MV-4-11 (cell line): ENCODE data around the gene ADCY1.
A peak's percentile ranks its signal among the peaks of the same experiment; 100 is the strongest.
"Not testable (repeated sequence)": the region's sequence is repeated elsewhere in the genome, so short reads cannot be mapped to it uniquely, and the experiment has no call there.

Source experiments
- DNase-seq: peaks from one replicate; lab custom pipeline; 2025; lab: John Stamatoyannopoulos, UW

ADCY1 gene

DNA sequence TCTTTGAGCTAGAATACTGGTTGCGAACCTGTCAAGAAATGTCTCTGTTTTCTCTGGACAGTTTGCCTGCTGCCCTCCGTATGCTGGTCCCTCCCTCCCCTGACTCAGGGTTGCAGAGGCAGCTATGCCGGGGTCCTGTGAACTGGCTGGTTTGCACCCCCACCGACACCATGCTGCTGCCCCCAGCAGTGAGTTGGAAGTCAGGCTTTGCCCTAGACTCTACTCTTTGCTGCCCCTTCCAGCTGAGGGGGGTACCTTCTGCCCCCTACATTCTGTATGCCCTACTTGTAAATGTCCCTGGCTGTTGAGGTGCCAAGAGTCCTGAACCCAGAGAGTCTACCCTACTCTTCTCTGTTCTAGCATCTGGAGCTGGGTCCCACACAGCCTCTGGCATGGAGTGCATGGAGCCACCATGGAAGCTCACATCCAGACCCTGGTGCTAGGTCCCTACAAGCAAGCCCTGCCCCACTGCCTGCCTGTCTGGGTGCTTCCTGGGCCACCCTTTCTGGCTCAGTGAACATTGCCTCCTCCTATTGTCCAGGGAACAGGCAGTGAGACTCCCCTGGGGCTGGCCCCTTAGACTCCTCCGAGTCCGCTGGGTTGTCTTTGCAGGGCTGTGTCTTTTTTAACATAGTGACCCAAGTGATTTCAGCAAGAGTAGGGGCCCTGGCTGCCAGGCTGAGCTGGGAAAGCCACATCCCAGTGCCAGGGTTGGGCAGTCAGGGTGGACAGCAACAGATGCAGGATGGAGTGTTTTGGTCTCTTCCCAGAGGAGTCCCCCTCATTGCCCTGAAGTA lies 138.9 kb downstream of the ADCY1 start:
- no peak for DNase-seq

DNA sequence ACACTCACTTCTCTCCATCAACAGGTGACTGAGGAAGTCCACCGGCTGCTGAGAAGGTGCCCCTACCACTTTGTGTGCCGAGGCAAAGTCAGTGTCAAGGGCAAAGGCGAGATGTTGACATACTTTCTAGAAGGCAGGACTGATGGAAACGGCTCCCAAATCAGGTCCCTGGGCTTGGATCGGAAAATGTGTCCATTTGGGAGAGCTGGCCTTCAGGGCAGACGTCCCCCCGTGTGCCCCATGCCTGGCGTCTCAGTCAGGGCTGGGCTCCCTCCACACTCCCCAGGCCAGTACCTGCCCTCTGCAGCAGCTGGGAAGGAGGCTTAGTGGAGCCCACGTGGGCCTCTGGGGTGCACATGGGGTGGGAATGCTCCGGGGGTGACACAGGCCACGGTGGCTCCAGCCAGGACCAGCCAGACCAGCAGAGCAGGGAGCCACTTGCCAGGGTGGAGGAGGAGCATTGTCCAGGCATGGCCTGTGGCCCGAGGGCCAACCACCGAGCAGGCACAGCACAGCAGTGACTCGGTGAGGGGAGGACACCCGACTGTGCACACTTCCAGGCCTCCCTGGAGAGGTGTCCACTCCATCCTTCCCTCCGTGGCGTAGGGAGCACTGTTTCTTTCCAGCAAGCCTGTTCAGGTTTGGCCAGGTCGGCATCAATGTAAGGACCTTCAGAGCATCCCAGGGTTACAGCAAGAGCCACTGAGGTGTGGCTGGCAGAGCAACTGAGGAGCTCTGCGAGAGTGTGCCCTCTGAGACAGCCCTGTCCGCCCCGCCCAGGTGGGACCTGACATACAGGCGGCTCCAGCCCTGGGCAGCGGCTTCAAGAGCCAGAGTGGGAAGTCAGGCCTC lies 139.7 kb downstream of the ADCY1 start:
- DNase-seq: no peak

DNA sequence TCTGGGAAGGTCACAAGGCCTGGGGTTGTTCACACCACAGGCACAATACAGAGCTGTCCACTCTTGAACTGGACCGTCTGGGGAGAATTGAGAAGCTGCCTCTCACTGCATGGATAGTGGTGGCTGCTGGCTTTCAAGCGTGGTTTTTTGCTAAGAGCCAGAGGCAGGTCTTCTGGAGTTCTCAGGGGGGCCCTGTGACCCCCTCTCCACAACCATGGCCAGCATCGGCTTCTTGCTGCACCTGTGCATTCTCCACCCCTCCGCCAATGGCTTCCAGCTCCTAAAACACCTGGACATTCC lies 140.3 kb downstream of the ADCY1 start:
- no peak for DNase-seq

DNA sequence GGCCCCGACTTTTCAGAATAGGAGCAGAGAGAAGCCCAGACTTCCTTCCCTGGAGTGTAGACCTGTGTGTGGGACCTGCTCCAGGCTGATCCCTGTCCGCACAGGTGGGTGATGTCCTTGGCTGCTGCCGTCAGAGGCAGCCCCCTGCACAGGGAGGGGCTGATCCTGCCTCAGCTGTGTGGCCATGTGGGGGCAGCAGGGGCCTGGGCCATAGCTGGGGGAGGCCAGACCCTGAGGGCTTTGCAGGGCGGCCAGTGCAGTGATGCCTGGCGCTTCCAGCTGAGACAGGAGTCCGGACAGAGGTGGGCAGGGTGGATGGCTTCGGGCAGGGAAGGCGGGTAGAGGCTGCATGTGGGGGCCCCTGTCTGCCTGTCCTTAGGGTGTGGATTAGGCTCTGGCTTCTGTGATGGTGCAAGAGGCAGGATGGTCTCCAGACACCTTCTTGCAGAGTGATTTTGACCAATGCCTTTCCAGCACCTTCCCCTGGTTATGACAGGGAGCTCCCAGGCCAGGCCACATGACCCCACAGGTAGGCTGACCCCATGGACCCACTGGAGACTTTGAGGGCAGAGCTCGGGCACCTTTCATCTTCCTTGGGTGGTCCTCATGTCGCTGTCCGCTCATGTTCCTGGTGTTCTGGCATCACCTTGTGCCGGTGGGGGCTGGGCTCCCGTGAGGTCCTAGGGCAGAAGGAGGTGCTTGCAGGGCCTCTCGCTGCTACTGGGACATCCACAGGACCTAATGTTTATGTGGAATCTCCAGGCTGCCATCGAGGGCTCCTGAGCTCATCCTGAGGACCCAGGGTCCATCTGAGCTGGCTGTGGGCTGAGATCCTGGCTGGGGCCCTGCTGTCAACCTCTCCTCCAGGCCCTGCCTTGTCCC lies 141.5 kb downstream of the ADCY1 start:
- DNase-seq: no peak

DNA sequence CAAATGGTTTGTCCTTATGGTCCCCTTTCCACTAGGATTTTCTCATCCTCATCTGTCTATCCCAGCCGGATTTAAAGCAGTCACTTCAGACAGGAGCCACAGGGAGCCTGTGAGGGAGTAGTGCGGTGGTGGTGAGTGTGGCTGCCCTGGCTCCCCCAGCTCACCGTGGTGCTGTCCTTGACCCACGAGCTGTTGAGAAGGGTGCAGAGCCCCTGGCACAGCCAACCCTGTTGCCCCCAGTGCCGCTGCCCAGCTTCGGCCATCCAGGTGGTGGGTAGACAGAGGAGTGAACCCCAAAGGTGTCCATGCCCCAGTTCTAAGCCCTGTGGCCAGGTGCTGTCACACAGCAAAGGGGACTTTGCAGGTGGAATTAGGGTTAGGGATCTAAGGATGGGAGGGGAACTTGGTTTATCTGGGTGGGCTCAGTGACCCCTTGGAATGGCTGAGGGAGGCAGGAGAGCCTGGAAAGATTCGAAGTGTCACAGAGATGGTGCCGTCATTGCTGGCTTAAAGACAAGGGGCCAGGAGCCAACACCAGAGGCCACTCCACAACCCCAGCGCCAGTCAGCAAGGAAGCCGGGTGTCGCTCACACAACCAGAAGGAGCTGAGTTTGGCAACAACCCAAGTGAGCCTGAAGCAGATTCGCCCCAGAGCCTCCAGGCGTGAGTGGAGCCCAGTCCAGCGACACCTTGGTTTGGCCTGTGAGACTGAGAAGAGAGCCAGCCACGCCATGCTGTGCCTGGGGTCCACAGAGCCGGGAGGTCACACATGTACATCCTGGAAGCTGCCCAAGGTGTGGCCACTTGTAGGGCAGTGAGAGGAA lies 142.4 kb downstream of the ADCY1 start:
- no peak for DNase-seq

DNA sequence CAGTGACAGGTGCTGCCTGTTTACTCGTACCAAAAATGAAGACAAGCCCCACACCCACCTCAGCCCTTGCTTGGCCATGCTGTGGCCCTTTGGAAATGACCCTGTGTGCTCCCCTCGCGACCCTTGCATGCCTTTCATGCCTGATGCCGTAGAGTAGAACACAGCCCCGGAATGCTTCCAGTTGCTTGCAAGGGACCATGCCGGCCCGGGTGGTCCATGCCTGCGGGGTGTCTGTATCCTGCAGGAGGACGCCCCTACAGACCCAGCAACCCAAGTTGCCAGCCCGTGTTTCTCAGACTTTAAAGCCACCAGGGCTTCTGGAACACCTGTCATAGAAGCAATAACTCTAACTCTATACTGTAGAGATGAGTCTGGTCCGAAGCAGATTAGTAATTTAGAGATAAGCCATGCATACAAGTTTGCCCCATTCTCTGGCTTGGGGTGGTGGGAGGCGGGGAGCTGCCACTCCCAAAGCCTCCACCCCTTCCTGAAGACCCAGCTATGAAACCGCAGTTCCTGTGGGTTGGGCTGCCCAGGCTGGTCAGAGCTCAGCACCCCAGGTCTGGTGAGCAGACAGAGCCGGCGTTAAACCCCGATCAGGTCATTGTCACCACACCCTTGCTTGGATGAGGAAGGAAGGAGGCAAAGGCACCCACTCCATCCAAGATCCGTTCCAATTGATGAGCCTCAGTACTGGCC lies 143.5 kb downstream of the ADCY1 start:
- DNase-seq: peak; percentile 48

DNA sequence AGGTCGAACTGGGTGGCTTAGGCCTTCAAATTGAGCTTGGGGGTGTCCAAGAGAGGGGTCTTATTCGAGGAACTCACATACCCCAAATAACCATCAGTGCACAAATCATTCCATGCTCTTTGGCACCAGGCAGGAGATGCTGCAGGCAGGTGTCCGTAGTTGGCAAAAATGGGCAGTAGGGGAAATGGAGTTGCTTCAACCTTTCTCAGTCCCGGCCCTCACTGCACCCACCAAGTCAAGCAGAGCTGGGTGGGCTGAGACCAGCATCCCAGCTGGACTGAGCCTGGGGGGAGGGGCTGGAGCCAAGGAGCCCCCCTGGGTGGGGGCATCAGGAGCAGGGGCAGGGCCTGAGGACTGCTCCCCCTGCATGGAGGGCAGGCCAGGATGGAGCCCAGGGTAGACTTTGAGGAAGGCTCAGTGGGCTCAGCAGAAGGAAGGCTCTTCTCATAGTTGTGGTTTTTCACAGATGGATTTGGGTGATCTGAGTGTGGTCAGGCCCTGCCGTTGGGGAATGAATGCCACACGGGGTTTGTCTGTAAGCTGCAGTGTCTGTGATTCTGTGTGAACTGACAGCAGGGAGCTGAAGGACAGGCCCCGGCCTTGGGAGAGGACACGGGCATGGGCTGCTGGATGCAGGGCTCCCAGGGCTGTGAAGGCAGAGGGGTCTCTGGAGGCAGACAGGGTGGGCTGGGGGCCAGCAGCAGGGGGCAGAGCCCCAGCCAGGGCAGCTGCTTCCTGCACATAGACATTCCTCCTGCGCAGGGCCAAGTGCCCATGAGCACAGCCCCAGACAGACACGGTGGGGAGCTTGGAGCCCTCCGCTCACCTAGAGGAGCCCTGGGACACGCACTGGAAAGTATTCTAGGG lies 144.5 kb downstream of the ADCY1 start:
- DNase-seq: peak; percentile 79

DNA sequence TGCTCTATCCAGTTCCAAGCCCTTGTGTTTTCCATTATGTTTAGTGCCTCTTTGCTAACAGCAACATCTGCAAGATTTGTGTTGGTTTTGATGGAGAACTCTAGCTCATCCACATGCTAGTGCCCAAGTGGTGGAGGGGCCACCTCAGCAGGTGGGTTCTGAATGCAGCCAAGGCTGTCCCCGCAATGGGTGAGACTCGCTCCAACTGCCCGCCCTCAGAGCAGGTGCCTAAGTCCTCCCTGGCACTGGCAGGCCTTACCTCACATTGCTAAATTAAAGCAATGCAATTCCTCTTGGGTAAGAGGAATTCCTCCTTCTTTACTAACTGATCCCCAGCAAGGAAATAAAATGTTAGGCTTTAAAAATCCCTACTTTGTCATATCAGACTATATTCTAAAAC lies 146.8 kb downstream of the ADCY1 start:
- no peak for DNase-seq

DNA sequence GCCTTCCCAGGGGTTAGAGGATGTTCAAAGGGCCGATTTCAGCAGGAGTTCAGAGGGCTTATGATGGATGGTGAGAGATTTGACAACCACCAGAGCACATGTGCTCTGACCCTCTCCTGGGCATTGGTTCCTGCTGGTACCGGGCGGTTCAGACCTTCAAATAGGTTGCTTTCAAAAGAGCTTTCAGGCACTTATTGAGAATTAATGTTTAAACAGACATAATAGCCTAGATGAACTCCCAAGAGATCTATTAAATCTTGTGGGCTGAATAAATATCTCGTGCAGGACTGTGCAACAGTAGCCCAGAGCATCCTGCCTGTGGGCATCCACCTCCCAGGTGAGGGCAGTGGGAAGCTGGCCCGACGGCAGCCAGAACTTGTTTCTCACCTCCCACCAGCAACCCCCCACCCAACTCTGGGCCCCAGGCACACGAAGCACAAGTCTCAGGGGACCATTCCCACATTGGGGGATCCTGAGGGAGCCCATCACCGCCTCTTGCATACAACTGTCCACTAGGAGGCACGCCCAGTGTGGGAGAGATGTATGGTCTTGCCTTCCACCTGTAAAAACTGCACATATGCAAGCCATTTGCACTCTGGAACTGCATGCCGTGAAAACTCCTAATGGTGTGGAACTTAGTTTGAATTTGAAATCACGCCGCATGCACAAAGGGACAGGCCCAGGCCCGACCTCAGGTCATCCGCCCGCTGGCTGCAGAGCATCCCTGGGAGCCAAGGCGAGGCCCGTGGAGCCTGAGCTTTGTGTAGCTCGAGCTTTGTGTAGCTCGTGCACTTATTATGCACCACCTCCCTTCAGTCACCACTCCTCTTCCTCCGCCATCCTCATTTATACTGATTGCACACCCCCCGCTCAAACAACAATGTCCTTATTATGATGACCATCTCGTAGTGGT lies 147.8 kb downstream of the ADCY1 start:
- no peak for DNase-seq

DNA sequence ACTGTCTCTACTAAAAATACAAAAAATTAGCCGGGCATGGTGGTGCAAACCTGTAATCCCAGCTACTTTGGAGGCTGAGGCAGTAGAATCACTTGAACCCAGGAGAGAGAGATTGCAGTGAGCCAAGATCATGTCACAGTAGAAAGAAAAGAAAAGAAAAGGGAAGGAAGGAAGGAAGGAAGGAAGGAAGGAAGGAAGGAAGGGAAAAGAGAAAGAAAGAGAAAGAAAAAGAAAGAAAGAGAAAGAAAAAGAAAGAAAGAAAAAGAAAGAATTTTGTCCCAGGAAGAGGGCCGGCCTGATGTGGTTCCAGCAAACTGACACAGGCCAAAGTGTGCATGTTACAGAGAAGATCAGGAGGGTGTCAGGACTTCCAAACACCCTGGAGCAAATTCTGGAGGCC lies 151.1 kb downstream of the ADCY1 start:
- not testable (repeated sequence) for DNase-seq

DNA sequence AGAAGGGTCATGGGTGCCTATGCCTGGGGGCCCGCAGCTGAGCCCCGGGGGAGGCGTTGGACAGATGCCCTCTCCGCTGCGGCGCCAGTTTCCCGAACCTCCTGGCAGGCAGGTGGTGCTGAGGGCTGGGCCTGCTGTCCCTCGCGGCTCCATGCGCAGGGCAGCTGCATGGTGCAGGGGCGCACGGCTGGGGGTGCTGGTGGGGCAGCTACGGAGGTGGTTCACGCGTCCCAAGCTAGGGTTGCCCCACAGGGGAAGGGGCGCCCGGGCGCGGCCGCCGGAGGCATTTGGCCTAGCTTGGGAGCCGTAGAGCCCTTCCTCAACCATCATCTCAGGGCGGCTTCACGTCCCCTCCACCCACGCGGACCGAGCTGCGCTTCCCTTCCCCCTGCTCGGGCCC lies 152.7 kb downstream of the ADCY1 start:
- DNase-seq: no peak

DNA sequence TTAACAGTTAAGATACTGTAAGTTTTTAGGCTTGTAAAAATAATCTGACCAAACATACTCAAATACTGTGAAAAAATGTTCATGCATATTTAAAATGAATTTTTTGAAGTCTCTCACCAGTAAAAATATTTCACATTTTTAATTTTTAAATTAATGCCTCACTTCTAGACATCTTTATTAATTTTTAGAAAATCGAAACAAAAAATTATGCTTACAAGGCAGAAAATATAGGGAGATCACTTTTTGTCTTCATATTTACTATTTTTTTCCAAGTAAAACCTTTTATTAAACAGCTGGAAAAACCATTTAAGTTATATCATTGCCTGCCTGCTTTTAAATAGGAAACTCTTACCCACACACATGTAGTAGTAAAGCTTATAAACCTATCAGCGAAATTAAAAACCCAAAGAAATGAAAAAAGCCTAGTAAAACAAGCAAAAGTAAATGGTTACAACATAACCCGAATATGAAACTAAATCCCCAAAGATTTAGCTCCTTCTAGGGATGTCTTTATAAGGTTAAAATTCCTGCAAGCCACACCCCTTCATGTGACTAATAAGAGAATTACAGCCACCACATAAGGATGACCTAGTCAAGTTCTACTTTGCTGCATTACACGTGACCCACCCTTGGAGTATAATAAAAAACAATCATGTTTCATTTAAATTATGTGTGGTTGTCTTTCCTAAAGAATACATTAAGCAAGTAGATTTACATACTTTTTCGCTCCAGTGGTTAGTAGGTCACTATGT lies 157.7 kb downstream of the ADCY1 start:
- DNase-seq: not testable (repeated sequence)

DNA sequence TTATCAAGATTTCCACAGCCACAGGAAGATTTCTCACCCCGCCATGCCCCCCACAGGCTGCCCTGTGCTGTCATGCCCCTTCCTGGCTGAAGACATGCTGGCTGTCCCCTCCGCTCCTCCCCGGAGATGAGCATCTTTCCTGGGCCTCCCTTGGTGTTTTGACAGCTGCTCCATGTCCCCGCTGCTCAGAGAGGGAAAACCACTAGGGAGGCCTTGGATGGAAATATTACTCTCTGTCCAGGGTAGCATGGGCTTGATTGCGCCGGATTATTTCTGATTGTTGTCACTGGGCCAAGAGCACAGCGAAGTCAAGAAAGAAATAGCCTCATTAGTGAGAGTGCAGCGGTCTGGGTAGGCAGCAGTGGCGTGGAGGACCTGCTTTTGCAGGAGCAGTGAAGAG lies 164.8 kb downstream of the ADCY1 start:
- not testable (repeated sequence) for DNase-seq

DNA sequence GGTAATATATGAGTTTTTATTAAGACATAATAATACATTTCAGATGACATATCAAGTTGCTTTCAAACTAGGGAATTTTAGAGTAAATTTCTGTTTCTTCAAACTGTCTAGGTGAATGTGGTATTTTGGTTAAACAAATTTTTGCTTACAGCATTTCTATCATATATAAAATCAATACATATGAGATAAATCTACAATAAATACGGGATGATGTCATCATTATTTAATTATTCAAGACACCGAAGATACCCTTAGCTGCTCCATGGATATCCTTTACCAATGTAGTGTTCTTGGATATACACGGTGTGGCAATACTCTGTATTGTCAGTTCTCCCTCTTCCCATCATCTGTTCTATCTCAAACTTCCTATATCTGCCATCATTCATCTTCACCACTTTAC lies 166.4 kb downstream of the ADCY1 start:
- DNase-seq: not testable (repeated sequence)

DNA sequence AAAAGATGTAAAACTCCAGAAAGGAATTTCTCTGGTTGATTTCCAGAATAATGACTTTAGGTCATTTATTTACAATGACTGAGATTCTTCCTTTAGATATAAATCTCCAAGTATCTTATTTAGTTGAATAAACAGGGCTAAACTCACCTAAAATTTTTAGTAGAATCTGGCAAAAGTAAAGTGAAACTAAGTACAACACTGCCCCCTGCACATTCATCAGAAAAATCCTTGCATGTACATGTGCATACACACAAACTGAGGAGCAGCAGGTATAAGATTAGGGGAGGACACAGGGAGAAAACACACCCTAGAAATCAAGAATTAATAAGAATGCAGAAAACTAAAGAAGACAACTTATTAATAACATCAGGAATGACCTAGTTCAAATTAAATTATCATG lies 174.8 kb downstream of the ADCY1 start:
- DNase-seq: peak; percentile 12

DNA sequence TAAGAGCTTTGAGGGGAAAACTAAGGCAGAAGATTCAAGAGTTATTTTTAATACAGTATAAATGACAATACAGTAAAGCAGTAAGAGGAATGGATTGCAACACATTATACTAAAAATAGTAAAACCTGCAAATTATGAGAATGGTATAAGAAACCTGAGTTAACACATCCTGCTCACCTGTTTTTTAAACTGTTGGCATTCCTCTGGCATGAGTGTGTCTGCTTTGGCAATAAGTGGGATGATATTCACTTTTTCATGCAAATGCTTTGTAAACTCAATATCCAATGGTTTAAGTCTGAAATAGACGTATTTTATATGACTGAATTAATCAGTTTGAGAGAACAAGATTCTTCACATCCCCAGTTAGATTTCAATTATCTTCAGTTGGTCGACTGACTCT lies 177.2 kb downstream of the ADCY1 start:
- DNase-seq: not testable (repeated sequence)

DNA sequence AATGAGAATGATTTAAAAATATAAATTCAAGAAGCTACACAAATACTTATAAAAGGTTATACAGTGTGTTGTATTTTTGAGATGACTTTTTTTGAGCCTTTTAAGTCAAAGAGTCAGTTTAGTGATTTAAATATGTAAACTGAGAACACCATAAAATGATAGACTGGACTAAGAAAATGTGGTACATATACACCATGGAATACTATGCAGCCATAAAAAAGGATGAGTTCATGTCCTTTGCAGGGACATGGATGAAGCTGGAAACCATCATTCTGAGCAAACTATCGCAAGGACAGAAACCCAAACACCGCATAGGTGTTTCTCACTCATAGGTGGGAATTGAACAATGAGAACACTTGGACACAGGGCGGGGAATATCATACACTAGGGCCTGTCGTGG lies 182.2 kb downstream of the ADCY1 start:
- not testable (repeated sequence) for DNase-seq

DNA sequence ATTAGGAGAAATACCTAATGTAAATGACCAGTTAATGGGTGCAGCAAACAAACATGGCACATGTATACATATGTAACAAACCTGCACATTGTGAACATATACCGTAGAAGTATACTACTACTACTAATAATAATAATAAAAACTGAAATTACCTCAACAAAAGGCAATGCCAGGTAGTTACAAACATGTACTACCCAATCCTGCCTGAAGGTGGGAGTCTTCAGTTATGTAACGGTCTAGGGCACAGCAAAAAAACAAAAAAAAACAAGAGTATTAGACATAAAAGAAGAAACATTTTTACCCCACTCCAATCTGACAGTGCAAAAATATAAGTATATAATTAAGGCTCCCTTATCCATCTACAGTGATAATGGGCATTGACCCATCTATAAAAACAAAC lies 182.6 kb downstream of the ADCY1 start:
- not testable (repeated sequence) for DNase-seq
